GM21515 (cell line): ENCODE data around the gene BNIP1.
"Not testable (repeated sequence)": the region's sequence is repeated elsewhere in the genome, so short reads cannot be mapped to it uniquely, and the experiment has no call there.

Experiments
- ATAC-seq: cut with Tn5 transposase; IDR thresholded peaks from one replicate; pipeline ENCODE4 v1.9.1; 2021; ENCODE audit not compliant: unreplicated experiment

The BNIP1 gene, protein sequence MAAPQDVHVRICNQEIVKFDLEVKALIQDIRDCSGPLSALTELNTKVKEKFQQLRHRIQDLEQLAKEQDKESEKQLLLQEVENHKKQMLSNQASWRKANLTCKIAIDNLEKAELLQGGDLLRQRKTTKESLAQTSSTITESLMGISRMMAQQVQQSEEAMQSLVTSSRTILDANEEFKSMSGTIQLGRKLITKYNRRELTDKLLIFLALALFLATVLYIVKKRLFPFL

GRCh38 chr5:173144200-173145176, at the start of gene BNIP1:
Gene BNIP1 (plus strand): TSS chr5:173144531. CDS start chr5:173144546, 15 bp downstream.
- ATAC-seq, result peak; percentile 85

- no peak for ATAC-seq
These were observed 45.5 kb upstream of the BNIP1 start for GRCh38 chr5:173098787-173099186.

- ATAC-seq, result no peak
These were observed 44.9 kb upstream of the BNIP1 start for GRCh38 chr5:173099461-173099860.

DNA sequence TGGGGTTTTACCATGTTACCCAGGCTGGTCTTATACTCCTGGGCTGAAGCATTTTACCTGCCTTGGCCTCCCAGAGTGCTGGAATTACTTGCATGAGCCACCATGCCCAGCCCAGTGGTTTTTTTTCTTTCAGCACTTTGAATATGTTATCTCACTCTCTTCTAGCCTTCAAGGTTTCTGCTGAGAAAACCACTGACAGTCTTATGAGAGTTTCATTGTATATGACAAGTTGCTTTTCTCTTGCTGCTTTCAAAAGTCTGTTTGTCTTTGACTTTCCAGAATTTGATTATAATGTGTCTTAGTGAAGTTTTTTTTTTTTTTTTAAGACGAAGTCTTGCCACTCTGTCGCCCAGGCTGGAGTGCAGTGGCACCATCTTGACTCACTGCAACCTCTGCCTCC, 43.1 kb upstream of the BNIP1 start:
- no peak for ATAC-seq

DNA sequence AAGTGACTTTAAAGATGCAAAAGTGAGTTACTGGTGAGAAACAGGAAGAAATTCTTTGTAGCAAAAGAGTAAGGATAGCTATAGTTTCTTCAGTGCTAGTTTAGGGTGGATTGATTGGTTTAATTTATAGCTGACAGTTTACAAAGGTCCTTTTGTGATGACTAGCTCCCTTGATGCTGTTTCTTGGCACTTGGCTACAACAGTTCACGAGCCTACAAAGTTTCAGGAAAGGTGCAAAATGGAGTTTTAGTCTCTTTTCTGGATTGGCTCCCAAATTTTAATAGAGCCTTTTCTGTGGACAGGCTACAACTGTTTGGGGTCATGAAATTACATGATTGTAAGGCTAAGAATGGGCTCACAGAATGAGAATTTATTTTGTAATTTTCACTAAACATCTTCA, 40.9 kb upstream of the BNIP1 start:
- no peak for ATAC-seq

- ATAC-seq, result no peak
These were observed 35.4 kb upstream of the BNIP1 start for GRCh38 chr5:173108914-173109313.

DNA sequence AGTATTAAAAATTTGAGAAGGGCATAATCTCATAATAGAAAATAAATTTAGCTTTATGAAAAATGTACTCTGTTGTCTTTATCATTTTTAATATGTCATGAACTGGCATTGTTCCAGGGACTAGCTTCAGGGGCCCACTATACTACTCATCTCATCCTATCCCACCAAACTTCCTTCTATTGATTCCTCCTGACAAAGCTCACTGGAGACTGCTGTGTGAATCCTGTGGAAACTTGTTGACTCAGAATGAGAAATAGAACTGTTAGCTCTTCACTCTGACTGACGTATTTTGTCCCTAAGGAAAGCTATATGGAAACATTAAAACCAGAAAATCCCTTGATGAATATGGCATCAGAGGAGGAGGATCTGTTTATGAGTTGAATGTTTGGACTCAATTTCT, 29.8 kb upstream of the BNIP1 start:
- no peak for ATAC-seq

DNA sequence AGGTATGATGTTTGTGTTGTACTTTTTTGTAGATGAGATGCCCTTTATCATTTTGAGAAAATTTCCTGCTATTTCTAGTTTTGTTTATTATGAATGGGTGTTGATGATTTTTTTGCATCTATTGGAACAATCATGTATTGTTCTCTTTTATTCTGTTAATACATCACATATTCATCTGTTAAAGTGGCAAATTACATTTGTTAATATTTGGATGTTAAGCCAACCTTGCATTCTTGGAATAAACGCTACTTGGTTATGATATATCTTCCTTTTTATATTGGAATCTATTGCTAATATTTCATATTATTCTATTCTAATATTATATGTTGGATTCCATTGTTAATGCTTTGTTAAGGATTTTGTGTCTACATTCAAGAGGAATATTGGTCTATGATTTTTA, 24.6 kb upstream of the BNIP1 start:
- no peak for ATAC-seq

DNA sequence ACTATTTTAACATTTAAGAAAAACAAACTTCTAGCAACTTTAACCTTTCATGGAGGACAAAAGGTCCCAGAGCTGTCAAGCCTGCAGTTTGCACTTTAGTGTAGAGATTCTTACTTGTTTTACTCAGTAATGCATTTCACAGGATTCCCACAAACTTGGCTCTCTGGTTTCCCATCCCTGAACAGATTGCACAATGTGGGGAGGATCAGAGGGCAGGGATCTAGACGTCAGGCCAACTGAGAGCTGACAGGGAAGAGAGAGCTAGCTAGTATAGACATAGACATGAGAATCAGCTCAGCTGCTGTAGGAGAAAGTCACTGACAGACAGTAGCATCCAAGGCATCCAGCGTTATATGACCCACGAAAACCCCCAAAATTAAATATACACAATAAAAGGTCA, 20.9 kb upstream of the BNIP1 start:
- ATAC-seq, result no peak

GRCh38 chr5:173132166-173132565, 12.2 kb upstream of the BNIP1 start:
- ATAC-seq, result not testable (repeated sequence)

- ATAC-seq, result no peak
These were observed 5.6 kb upstream of the BNIP1 start for GRCh38 chr5:173138707-173139106.

DNA sequence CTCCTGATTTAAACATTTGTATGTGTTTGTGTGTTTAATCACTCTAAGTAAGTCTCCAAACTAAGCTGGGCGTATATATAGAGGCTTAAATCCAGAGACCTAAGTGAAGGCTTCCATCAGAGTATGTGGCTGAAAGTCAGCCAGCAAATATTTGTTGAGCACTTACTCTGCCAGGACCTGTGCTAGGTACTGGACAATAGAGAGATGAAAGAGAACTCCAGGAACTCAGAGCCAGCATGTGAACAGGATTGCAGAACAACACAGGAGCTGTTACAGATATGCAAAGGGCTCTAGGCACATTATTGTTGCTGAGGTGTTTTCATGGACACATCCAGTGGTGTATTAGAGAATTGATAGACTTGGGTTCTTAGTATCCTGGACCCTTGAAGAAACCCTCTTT, 4.7 kb upstream of the BNIP1 start:
- no peak for ATAC-seq

- no peak for ATAC-seq
These were observed 3.6 kb upstream of the BNIP1 start for GRCh38 chr5:173140769-173141168.

DNA sequence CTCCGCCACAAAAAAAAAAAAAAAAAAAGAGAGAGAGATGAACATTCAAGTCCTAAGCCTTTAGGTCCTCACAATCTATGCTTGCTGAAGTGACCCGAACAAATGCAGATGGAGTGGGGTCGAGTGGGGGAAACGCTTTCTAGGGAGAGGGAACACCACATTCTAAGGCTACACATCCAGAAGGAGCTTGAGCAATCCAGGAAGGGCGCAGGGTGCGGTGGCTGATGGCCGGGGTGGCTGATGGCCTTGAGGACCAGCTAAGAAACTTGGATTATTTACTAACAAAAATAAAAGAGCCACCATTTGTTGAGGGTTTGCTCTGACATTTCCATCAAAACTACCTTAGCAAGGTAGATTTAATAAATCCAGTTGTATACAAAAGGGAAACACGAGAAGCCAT, 764 bp upstream of the BNIP1 start:
- ATAC-seq, result no peak

DNA sequence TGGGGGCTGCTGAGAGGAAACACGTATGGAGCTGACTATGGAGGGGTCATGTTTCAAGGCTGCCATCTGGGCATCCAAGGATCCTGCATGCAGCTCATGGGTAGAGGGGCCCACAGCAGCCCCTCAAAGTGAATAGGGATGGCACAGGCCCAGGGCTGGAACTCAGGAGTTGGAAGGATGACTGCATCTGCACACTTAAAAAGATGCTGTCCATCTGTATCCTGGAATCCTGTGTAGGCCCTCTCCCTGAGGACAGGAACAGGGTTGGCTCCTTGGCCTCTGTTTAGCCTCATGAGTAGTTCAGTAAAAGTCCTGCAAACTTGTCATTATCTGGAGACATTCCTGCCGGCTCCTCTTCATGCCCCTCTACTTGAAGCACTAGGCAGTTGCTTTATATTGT, 4.0 kb downstream of the BNIP1 start:
- no peak for ATAC-seq

GRCh38 chr5:173152547-173152946, 8.2 kb downstream of the BNIP1 start:
- no peak for ATAC-seq

- no peak for ATAC-seq
These were observed 9.5 kb downstream of the BNIP1 start for GRCh38 chr5:173153842-173154241.

DNA sequence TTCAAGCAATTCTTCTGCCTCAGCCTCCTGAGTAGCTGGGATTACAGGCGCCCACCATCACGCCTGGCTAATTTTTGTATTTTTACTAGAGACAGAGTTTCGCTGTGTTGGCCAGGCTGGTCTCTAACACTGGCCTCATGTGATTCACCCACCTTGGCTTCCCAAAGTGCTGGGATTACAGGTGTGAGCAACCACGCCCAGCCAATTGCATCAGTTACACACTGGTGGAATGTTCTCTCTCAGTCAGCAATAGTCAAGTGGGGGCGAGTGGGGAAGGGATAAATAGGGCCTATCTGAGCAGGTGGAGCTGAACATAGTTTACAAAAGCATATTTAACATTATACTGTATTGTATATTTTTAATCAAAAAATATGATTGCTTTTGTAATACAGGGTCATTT, 10.3 kb downstream of the BNIP1 start:
- not testable (repeated sequence) for ATAC-seq

- ATAC-seq, result no peak
These were observed 11.6 kb downstream of the BNIP1 start for GRCh38 chr5:173155912-173156311.

DNA sequence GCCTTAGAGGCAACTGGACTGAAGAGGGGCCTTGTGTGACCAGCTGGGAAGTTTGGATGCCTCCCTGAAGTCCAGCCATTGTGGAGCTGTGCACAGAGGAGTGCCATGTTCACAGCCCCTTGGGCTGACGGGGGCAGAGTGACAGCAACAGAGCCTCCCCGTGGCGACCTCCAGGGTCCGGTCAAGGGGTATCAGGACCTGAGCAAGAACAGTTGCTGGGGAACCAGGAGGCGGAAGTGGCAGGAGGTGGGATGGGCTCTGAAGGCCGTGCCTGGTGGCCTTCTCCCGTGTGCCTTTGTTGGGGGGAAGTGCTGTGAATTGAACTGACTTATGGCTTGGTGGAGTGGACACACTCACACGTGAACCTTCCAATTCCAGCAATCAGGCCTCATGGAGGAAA, 14.0 kb downstream of the BNIP1 start:
- ATAC-seq, result no peak

DNA sequence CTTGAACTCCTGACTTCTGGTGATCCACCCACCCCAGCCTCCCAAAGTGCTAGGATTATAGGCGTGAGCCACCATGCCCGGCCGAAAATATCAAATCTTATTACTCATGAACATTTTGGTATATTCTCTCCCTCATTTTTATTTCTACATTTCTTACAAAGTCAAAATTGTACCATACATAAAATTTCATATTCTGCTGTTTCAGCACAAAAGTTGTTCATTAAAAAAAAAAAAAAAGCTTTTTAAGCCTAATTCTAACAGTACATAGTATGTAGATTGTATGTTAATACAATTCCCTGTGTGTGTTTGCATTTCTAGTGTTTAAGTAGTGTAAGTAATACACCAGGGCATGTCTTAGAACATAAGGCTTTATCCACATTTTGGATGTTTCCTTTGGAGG, 14.9 kb downstream of the BNIP1 start:
- ATAC-seq, result no peak

DNA sequence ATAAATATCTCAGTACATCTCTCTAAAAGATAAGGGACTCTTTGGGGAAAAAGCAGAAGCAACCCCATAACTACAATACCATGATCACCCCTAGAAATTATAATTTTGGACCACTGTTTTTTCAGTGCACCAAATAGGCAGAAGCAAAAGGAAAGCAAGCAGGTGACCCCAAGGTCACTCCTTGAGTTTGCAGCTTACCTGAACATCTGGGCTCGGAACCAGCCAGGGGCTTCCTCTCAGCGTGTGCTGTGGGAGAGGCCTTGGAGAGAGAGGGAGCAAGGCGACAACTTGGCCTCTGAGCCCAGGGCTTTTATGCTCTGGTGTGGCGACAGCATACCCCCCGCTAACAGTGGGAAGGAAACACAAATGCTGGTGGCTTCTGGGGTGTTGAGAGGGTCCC, 16.8 kb downstream of the BNIP1 start:
- ATAC-seq, result no peak
